GM21576 (cell line): Measurements from ENCODE around the gene NPB.

Experiments used
- ATAC-seq: cut with Tn5 transposase; IDR thresholded peaks from one replicate; pipeline ENCODE4 v1.9.1; 2021; ENCODE audit warnings: mild to moderate bottlenecking, moderate library complexity; ENCODE audit not compliant: unreplicated experiment

The NPB gene

GRCh38 chr17:81869221-81870130 is 32.6 kb upstream of the NPB start:
- no peak for ATAC-seq

DNA sequence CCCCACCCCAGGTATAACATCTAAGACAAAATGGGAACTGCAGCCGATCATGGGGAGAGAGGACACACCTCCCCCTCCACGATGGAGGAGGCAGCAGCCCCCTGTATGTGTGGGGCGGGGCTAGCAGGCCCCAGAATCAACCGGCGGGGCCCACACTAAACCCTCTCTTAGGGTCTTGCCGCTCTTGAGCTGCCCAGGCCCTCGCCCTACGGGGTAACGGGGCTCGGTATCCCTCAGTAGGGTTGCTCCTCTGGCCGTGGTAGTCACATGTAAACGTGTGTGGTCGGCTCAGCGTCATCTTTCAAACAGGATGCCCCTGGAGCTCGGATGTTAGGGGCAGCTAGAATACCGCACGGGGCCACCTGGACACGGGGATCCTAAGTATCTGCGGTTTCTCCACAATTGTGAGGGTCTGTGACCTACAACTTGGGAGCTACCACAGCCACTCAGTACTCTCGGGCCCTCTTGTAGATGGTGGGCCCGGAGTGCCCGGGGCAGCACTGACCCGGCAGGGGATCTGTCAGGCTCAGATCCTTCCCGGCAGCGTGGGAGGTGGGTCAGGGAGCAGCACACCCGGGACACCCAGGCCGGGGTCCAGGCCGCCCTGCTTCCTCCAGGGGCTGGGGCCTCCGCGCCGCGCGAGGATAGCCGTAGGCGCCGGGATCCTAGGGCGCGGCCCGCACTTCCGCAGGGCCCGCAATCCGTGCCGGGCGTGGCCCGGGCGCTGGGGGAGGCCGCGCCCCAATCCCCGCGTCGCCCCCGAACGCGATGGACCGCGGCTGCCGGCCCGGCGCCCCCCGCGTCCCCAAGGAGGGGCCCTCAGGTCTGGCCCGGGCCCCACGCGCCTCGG is 31.7 kb upstream of the NPB start:
- ATAC-seq, result peak; percentile 6

DNA sequence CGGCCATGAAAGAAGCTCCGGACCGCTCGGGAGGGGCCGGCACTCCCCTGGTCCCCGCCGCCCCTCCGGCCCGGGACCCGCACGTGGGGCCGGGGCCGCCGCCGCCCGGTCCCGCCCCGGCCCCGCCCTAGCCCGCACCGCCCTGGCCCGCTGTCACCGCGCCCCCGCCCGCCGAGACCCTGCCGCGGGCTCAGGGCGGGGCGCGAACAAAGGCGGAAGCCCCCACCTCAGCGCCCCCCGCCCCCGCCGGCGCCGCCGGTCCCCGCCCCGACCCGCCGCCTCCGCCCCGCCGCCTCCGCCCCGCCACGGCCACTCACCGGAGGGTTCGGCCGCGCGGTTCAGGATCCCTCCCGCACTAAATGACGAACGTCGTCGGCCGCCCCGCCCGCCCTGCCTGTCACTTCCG is 31.1 kb upstream of the NPB start, which contains the start of gene ARHGDIA:
ARHGDIA (minus strand) TSS at position 357 of the 406 bp plus-strand sequence. CDS start 1,407 bp downstream, outside the sequence.
- peak; percentile 35 for ATAC-seq

- peak; percentile 12 for ATAC-seq
These were observed 30.4 kb upstream of the NPB start for GRCh38 chr17:81871387-81872230.

DNA sequence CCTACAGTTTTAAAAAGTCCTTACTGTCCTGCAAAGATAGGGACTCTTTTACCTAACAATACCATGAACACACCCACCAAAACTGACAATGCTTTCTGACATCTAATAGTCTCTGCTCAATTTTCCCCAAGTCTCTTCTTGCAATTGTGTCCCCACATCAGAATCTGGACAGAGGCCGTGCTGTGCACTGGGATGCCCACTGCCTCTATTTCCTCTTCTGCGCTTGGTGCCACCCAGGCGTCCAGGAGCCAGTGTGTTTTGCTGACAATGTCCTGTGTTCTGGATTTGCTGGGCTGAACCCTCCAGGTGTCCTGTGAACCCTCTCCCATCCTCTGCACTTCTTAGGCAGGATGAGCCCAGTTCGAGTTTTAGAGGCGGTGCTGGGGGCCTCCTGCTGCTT is 24.5 kb upstream of the NPB start:
- ATAC-seq, result no peak

- no peak for ATAC-seq
These were observed 23.7 kb upstream of the NPB start for GRCh38 chr17:81878294-81878693.

- ATAC-seq, result no peak
These were observed 22.9 kb upstream of the NPB start for GRCh38 chr17:81879121-81879520.

DNA sequence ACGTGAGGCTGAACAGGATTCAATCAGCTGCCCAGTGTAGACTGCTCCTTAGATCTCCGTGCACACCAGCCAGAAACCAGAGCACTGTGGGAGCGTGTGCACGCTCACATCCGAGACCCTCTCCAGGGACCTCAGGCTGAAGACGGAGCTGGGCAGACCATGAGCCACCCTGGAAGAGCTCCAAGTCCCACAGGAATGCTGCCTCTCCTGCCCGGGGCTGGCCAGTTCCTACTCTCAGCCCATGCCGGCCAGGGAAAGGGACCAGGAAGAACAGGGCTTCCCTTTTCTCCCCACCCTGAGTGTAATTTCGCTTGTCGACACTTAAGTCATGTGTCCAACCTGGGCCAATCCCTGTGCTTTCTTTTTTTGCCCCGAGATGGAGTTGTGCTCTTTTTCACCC is 17.5 kb upstream of the NPB start:
- ATAC-seq, result no peak

GRCh38 chr17:81884968-81885367 is 17.1 kb upstream of the NPB start:
- ATAC-seq, result no peak

GRCh38 chr17:81885454-81885853 is 16.6 kb upstream of the NPB start:
- ATAC-seq, result no peak

DNA sequence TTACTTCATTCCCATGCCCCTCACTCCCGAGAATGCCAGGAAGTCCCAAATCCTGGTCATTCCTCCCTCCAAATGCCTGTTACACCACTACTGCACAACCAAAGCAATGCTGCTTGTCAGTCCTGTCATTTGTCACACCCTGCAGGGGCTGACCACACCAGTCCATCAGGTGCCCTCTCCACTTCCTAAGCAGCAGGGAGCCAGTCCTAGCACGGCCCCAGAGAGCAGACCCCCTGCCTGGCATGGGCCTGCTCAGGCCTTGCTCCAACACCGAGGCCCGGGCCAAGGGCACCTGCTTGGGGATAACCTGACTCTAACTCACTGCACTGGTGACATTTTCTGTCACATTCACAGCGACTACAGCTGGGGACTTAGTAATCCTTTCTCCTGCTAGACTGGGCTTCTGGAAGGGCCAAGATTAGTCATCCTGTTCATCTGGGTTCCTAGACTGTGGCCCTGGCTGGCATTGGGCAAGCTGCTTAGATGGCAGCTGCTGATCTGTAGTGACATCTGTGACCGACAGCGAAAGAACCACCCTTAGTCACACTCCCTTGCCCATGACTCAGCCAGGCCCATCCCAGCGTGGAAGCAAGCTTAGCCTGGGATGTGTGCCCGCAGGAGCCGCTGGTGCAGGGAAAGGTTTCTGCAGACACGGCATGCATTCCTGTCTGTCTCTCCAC is 16.0 kb upstream of the NPB start:
- no peak for ATAC-seq

GRCh38 chr17:81888105-81888987 is 13.7 kb upstream of the NPB start:
- no peak for ATAC-seq

DNA sequence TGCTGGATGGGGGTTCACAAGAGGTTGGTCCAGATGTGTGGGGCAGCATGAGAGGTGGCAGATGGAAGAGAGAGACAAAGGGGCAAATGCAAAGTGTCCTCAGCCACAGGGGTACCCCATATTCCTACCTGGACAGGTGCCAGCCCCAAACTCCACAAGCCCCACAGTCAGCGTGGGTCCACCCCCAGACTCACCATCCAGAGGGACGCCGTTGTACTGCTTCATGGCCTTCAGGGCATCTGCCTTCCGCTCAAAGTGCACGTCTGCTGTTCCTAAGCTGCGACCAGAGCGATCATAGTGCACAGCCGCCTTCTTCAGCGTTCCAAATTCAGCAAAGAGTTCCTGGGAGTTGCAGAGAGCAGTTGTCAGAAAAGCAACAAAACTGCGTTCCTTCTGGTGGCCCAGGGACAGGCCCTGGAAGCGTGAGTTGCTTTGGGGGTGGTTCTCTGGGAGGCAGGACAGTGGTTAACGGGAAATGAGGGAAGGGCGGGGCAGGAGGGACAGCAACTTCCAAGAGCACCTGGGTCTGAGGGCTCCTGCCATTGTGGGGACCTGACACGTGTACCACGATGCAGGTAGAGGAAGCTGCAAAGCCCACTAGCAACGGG is 12.9 kb upstream of the NPB start:
- no peak for ATAC-seq

GRCh38 chr17:81889602-81890001 is 12.4 kb upstream of the NPB start:
- no peak for ATAC-seq

DNA sequence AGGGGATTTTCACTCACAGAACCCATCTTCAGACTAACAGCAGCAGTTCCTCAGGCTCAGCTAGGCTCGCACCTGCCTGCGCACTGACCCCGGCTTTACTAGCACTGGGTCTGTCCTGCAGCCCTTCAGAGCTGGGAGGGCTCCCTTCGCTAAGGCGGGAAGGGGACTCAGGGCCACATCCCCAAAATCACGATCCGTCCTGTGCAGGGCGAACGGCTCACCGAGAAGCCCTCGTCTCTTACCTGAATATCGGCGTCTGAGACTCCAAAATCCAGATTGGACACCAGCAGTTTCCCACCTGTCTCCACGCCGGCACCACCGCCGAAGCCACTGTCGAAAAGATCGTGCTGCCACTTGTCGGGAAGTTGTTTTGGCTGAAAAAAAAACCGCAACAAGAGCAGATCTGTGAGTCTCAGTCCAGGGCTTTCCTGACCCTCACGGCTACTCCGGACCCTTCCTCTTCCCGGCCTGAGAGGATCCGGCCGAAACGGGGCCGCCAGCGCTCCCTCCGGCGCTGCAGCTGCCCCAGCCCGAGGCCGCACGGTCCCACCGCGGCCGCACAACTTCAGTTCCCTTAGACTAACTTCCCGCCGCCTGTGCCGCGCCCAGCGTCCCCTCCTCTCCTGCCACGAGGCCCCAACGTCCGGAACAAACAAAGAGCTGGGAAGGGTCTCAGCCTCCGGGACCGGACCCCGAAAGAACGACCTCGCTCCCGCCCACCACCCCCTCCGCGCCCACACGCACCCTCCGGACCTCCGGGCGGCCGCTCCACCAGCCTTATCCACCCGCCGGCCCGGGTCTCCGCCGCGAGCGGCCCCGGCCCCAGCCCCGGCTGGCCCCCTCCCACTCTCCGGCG is 11.4 kb upstream of the NPB start:
- ATAC-seq, result peak; percentile 3

DNA sequence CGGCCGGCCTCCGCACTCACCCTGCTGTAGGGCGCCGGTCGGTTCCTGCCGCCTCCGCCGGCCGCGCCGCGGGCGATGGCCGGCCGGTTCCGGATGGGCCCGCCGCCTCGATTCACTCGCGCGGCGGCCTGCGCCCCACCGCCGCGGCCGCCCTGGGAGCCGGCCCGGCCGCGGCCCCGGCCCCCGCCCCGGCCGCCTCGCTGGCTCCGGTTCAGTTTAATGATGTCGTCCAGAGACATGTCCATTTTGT is 10.8 kb upstream of the NPB start:
- ATAC-seq, result no peak

DNA sequence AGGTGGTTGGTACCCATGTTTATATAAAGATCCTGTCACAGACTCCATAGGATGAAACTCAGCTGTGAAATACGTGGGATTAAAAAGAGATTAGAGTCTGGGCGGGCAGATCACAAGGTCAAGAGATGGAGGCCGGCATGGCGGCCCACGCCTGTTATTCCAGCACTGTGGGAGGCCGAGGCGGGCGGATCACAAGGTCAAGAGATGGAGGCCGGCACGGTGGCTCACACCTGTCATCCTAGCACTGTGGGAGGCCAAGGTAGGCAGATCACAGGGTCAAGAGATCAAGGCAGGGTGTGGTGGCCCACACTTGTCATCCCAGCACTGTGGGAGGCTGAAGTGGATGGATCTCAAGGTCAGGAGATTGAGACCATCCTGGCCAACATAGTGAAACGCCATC is 6.6 kb upstream of the NPB start:
- ATAC-seq, result no peak
